ENCODE results near the gene FAM200C.

DNA sequence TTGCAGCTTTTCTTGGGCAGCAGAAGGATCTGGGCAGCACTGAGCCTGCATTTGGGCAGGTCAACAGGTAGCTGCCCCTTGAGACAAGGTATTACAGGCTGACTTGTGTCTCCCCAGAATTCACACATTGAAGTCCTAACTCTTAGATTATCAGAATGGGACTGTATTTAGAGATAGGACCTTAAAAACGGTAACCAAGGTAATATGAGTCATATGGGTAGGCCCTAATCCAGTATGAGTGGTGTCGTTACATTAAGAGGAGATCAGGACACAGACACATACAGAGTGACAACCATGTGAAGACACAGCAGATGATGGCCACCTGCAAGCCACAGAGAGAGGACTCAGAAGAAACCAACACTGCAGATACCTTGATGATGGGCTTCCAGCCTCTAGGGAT, 32.6 kb downstream of the FAM200C start:
- TF ChIP-seq EZH2 (IDR thresholded peaks at IDR 0.05; ENCODE audit: low read depth) = no peak
- TF ChIP-seq, protein P1, sequence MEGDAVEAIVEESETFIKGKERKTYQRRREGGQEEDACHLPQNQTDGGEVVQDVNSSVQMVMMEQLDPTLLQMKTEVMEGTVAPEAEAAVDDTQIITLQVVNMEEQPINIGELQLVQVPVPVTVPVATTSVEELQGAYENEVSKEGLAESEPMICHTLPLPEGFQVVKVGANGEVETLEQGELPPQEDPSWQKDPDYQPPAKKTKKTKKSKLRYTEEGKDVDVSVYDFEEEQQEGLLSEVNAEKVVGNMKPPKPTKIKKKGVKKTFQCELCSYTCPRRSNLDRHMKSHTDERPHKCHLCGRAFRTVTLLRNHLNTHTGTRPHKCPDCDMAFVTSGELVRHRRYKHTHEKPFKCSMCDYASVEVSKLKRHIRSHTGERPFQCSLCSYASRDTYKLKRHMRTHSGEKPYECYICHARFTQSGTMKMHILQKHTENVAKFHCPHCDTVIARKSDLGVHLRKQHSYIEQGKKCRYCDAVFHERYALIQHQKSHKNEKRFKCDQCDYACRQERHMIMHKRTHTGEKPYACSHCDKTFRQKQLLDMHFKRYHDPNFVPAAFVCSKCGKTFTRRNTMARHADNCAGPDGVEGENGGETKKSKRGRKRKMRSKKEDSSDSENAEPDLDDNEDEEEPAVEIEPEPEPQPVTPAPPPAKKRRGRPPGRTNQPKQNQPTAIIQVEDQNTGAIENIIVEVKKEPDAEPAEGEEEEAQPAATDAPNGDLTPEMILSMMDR (conservative IDR thresholded peaks at IDR 0.05) = no peak

All from PC-9 (cell line).